Measurements from ENCODE around the gene AFAP1L1. TPM values are rescaled to one million over a fixed set of nuclear protein-coding genes. Genes with fewer than 3 reads are reported as not detected.

Gene AFAP1L1
- total and polyA plus RNA-seq, 12 donors, result 30.3 to 61.6 (median 43.5) TPM

- Histone ChIP-seq H3K36me3 (peaks cover 0 to 100% (median 71%) of the 10 kb centered on the region in 9 donors), H3K9me3 (no peaks in the 10 kb centered on the region), H3K27me3 (no peaks in the 10 kb centered on the region), H3K4me1 (peaks cover 0 to 8% (median 0%) of the 10 kb centered on the region in 9 donors), H3K4me3 (no peak overlapping the region), H3K27ac (no peak overlapping the region)
- intact Hi-C loops (cut with DNase I), result no loop called here
- ATAC-seq (no peak), DNase-seq (no peak)
- no peak for TF ChIP-seq CTCF (IDR thresholded peaks at IDR 0.05)
- WGBS, 2 donors, result 93 to 98% methylated on average over 4 of the region's 4 CpGs
These were observed 66.1 kb downstream of the AFAP1L1 start for GRCh38 chr5:149337736-149338135.

GRCh38 chr5:149338364-149338763 is 66.7 kb downstream of the AFAP1L1 start:
- intact Hi-C loops (cut with DNase I), result no loop called here
- 79 to 83% methylated on average over 1 of the region's 1 CpG for WGBS, 2 donors
- ATAC-seq, result peak in 1 of 8 donors; percentile 45
- H3K36me3 ChIP-seq, result peaks cover 0 to 96% (median 67%) of the 10 kb centered on the region in 9 donors
- H3K4me1 ChIP-seq, result peaks cover 0 to 7% (median 0%) of the 10 kb centered on the region in 9 donors
- H3K4me3 ChIP-seq, result no peak overlapping the region
- H3K27ac ChIP-seq, result no peak overlapping the region
- DNase-seq, result no peak
- no peaks in the 10 kb centered on the region for H3K9me3 ChIP-seq
- H3K27me3 ChIP-seq, result no peaks in the 10 kb centered on the region
- no peak for TF ChIP-seq CTCF (IDR thresholded peaks at IDR 0.05)

- 27 to 62% methylated on average over 1 of the region's 1 CpG for WGBS, 2 donors
- DNase-seq (no peak), ATAC-seq (no peak)
- no peak overlapping the region for H3K4me3 ChIP-seq
- TF ChIP-seq CTCF (IDR thresholded peaks at IDR 0.05), result no peak
- peaks cover 0 to 21% (median 12%) of the 10 kb centered on the region in 9 donors for H3K4me1 ChIP-seq
- peaks cover 0 to 70% (median 49%) of the 10 kb centered on the region in 9 donors for H3K36me3 ChIP-seq
- intact Hi-C loops (cut with DNase I), result loop anchor here in 1 of 10 donors (10.0 kb wide), 1 partner anchor 206 kb away; no protein-coding TSS in a partner anchor
- H3K27me3 ChIP-seq, result no peaks in the 10 kb centered on the region
- H3K27ac ChIP-seq, result no peak overlapping the region
- no peaks in the 10 kb centered on the region for H3K9me3 ChIP-seq
These were observed 69.3 kb downstream of the AFAP1L1 start for GRCh38 chr5:149340920-149341319.

GRCh38 chr5:149341876-149342275 is 70.2 kb downstream of the AFAP1L1 start:
- H3K27ac ChIP-seq, result no peak overlapping the region
- no peaks in the 10 kb centered on the region for H3K27me3 ChIP-seq
- intact Hi-C loops (cut with DNase I), result loop anchor here in 1 of 10 donors (10.0 kb wide), 1 partner anchor 207 kb away; no protein-coding TSS in a partner anchor
- TF ChIP-seq CTCF (IDR thresholded peaks at IDR 0.05), result no peak
- no peak overlapping the region for H3K4me3 ChIP-seq
- H3K4me1 ChIP-seq, result peaks cover 0 to 28% (median 18%) of the 10 kb centered on the region in 9 donors
- H3K36me3 ChIP-seq, result peaks cover 0 to 61% (median 40%) of the 10 kb centered on the region in 9 donors
- ATAC-seq (no peak), DNase-seq (no peak)
- H3K9me3 ChIP-seq, result no peaks in the 10 kb centered on the region
